Smooth muscle cell (in vitro differentiated cells): ENCODE measurements around the gene IQCH. TPM values are rescaled to one million over a fixed set of nuclear protein-coding genes. Genes with fewer than 3 reads are reported as not detected.

Experiments used
- DNase-seq: peaks from one replicate; lab custom pipeline; 2025; ENCODE audit not compliant: unreplicated experiment; lab: John Stamatoyannopoulos, UW
- H2AFZ ChIP-seq: fragments of 200-600 bp; sonication (generic); 2 replicates; pipeline ENCODE4 v1.6.0; 2016; ENCODE audit warnings: antibody characterized with exemption, low read depth, mild to moderate bottlenecking
- H3F3A ChIP-seq: fragments of 200-600 bp; sonication (generic); 2 replicates; pipeline ENCODE4 v1.6.0; 2017; ENCODE audit warnings: antibody characterized with exemption, low read depth
- H3K27ac ChIP-seq: fragments of 200-600 bp; sonication (generic); 2 replicates; pipeline ENCODE4 v1.5.1; 2016; ENCODE audit warnings: low read depth, mild to moderate bottlenecking
- H3K27me3 ChIP-seq: fragments of 200-600 bp; sonication (generic); 2 replicates; pipeline ENCODE4 v1.6.1; 2016; ENCODE audit warnings: low read depth, mild to moderate bottlenecking
- H3K36me3 ChIP-seq: fragments of 200-600 bp; sonication (generic); 2 replicates; pipeline ENCODE4 v1.5.1; 2016; ENCODE audit warnings: low read depth
- H3K4me1 ChIP-seq: fragments of 200-600 bp; sonication (generic); 2 replicates; pipeline ENCODE4 v1.5.1; 2016; ENCODE audit warnings: low read depth
- H3K4me2 ChIP-seq: fragments of 200-600 bp; sonication (generic); 2 replicates; pipeline ENCODE4 v1.6.0; 2016; ENCODE audit warnings: mild to moderate bottlenecking
- H3K4me3 ChIP-seq: fragments of 200-600 bp; sonication (generic); 2 replicates; pipeline ENCODE4 v1.5.1; 2016; ENCODE audit warnings: mild to moderate bottlenecking
- H3K79me2 ChIP-seq: fragments of 200-600 bp; sonication (generic); 2 replicates; pipeline ENCODE4 v1.6.0; 2016; ENCODE audit warnings: low read depth, mild to moderate bottlenecking
- H3K9ac ChIP-seq: fragments of 200-600 bp; sonication (generic); 2 replicates; pipeline ENCODE4 v1.6.0; 2016; ENCODE audit warnings: low read depth
- H3K9me3 ChIP-seq: fragments of 200-600 bp; sonication (generic); replicated peaks from 2 replicates; pipeline ENCODE4 v1.5.1; 2016; ENCODE audit warnings: low read depth
- H4K20me1 ChIP-seq: fragments of 200-600 bp; sonication (generic); 2 replicates; pipeline ENCODE4 v1.6.0; 2016; ENCODE audit warnings: low read depth
- WGBS: methylation state at CpG from one replicate; pipeline ENCODE4 v1.1.7; 2016; ENCODE audit warnings: low lambda C conversion rate; 5-methylcytosine and 5-hydroxymethylcytosine counted together
- polyA plus RNA-seq: library from polyadenylated mRNA; unstranded; fragments of >200 nt; fragmentation: Nextera tagmentation; extraction: Ambion mirVana; gene quantifications from 2 replicates; pipeline ENCODE4 v1.2.1, GENCODE V29; 2016
- total RNA-seq: library from RNA; depleted of rRNA; stranded (reverse); fragments of >200 nt; gene quantifications from 2 replicates; pipeline ENCODE4 v1.2.3, GENCODE V29; 2014
- TF ChIP-seq, protein P1 (sequence below): fragments of 200-600 bp; sonication (generic); IDR thresholded peaks from 2 replicates; pipeline ENCODE4 v1.5.1; 2017; ENCODE audit warnings: borderline replicate concordance, mild to moderate bottlenecking, antibody characterized with exemption; ENCODE audit not compliant: insufficient read depth, poor library complexity, severe bottlenecking

IQCH gene
- total and polyA plus RNA-seq, 2 experiments from 2014 or later = 0.86 to 2.9 TPM

DNA sequence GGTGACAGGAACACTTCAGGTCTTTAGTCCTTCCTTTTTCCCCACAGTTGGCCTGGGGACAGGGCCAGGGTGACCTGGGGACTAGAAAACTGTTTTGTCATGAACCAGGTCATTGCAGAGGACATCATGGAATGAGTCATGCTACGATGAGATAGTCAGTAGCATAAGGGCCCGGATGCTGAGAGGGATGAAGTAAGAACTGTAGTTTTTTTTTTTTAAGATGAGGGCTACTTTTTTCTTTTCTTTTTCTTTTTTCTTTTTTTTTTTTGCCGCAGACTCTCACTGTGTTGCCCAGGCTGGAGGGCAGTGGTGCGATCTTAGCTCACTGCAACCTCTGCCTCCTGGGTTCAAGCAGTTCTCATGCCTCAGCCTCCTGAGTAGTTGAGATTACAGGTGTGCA lies 295.9 kb downstream of the IQCH start:
- no peak for DNase-seq
- WGBS = 68% methylated on average over 4 of the region's 4 CpGs
- no peak overlapping the region for H3K27ac ChIP-seq

DNA sequence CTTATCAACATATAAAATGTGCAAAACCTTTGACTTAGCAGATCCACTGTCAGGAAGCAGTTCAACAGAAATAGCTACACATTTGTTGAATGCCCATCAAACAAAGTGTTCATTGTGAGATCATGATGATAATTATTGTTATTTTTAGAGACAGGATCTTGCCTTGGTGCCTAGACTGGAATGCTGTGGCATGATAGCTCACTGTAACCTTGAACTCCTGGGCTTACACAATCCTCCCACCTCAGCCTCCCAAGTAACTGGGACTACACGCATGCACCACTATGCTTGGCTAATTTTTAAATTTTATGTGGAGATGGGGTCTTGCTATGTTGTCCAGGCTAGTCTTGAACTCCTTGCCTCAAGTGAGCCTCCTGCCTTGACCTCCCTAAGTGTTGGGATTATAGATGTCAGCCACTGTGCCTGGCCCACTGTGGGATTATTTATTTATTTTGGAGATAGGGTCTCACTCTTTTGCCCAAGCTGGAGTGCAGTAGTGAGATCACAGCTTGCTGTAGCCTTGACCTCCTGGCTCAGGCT lies 296.7 kb downstream of the IQCH start:
- TF ChIP-seq, protein P1, sequence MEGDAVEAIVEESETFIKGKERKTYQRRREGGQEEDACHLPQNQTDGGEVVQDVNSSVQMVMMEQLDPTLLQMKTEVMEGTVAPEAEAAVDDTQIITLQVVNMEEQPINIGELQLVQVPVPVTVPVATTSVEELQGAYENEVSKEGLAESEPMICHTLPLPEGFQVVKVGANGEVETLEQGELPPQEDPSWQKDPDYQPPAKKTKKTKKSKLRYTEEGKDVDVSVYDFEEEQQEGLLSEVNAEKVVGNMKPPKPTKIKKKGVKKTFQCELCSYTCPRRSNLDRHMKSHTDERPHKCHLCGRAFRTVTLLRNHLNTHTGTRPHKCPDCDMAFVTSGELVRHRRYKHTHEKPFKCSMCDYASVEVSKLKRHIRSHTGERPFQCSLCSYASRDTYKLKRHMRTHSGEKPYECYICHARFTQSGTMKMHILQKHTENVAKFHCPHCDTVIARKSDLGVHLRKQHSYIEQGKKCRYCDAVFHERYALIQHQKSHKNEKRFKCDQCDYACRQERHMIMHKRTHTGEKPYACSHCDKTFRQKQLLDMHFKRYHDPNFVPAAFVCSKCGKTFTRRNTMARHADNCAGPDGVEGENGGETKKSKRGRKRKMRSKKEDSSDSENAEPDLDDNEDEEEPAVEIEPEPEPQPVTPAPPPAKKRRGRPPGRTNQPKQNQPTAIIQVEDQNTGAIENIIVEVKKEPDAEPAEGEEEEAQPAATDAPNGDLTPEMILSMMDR = no peak
- Histone ChIP-seq H2AFZ (no peak overlapping the region), H3K79me2 (no peaks in the 10 kb centered on the region)

More for the DNA sequence above, 295.9 kb downstream of the IQCH start:
- no peaks in the 10 kb centered on the region for H3K9me3 ChIP-seq
- no peak overlapping the region for H3K4me2 ChIP-seq
- no peaks in the 10 kb centered on the region for H3F3A ChIP-seq
- H3K4me3 ChIP-seq = no peak overlapping the region
- no peaks in the 10 kb centered on the region for H3K27me3 ChIP-seq
- no peak overlapping the region for H3K9ac ChIP-seq
- peaks cover 18% of the 10 kb centered on the region for H3K4me1 ChIP-seq
- H4K20me1 ChIP-seq = peaks cover 8% of the 10 kb centered on the region
- H2AFZ ChIP-seq = no peak overlapping the region
- H3K36me3 ChIP-seq = no peaks in the 10 kb centered on the region
- no peaks in the 10 kb centered on the region for H3K79me2 ChIP-seq
- TF ChIP-seq, protein P1 = no peak

More for the DNA sequence above, 296.7 kb downstream of the IQCH start:
- Histone ChIP-seq H3K4me3 (no peak overlapping the region), H4K20me1 (peaks cover 8% of the 10 kb centered on the region), H3K27ac (no peak overlapping the region), H3K27me3 (no peaks in the 10 kb centered on the region), H3K36me3 (no peaks in the 10 kb centered on the region), H3K4me2 (no peak overlapping the region), H3K9me3 (no peaks in the 10 kb centered on the region), H3F3A (no peaks in the 10 kb centered on the region), H3K4me1 (peaks cover 18% of the 10 kb centered on the region), H3K9ac (no peak overlapping the region)
- no peak for DNase-seq
- WGBS = 100% methylated on average over 1 of the region's 1 CpG

Other genes with a start within 250 kb of the IQCH start
- gene SMAD3, start 189.2 kb upstream of the IQCH start, total RNA-seq = 21.9 and 25.9 TPM in 2 replicates
- gene SMAD3, start 189.2 kb upstream of the IQCH start, polyA plus RNA-seq = 20.2 and 27.7 TPM in 2 replicates
- 38.8 and 39.6 TPM in 2 replicates for gene AAGAB, start 125 bp upstream of the IQCH start, total RNA-seq
- 38.2 and 41.9 TPM in 2 replicates for gene AAGAB, start 125 bp upstream of the IQCH start, polyA plus RNA-seq